Measurements from ENCODE around the gene PFAS. TPM values are rescaled to one million over a fixed set of nuclear protein-coding genes. Genes with fewer than 3 reads are reported as not detected.
"Not testable (repeated sequence)": the region's sequence is repeated elsewhere in the genome, so short reads cannot be mapped to it uniquely, and the experiment has no call there.

PFAS gene
- total RNA-seq, 1 experiment from 2014 or later = 64.6 TPM

DNA sequence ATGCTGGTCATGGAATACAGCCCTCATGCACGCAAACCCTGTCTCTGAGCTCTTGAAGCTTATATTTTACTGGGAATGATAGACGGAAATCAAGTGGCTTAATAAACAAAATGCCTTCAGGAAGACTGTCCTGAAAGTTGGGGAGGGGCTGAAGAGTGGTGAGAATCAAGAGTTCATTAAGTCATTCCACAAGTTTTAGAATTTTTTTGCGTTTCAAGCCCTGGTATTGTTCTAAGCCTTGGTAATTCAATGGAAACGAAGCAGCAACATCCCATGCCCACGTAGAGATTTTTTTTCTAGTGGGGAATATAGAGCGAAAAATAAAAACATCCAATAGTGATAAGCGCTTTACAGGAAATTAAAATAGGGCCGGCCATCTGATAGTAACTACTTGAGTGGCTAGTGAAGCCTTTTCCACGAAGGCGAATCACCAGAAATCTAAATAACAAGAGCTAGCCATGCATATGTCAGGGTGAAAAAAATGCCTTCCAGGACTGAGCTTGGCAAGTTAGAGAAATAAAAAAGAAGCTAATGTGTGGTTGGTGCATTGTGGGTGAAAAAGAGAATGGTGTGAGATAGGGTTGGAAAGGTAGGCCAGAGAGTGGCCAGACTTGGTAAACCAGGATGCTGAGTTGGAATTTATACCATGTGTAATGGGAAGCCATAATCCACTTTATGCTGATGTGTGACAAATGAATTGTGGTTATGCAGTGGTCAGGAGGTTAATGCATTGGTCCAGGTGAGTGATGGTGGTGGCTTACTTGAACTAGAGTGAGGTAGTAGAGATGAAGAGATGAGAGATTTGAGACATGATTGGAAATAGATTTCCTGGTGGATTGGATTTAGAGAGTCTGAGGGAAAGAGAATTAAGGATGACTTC is 772 bp downstream of the PFAS start:
- DNase-seq = no peak
- H3K4me1 ChIP-seq = peaks cover 6% of the 10 kb centered on the region; the same call in 1 of the 2 replicates
- no peaks in the 10 kb centered on the region for H3K27me3 ChIP-seq
- H3K27ac ChIP-seq = peak overlapping the region; percentile 77
- no peaks in the 10 kb centered on the region for H3K9me3 ChIP-seq (replicated peaks)
- peak overlapping the region; percentile 86 for H3K4me3 ChIP-seq
- peaks cover 3% of the 10 kb centered on the region; the same call in 1 of the 2 replicates for H3K36me3 ChIP-seq

DNA sequence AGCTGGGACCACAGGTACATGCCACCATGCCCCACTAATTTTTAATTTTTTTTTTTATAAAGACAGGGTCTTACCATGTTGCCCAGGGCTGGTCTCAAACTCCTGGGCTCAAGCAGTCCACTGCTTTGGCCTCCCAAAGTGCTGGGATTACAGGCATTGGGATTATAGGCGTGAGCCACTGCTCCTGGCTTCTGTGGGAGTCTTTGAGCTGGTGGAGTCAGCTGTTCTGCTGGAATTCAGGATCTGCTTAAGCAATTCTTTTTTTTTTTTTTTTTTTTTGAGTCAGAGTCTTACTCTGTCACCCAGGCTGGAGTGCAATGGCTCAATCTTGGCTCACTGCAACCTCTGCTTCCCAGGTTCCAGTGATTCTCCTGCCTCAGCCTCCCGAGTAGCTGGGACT is 2.3 kb downstream of the PFAS start:
- DNase-seq; H3K4me1 ChIP-seq; H3K4me3 ChIP-seq; H3K27ac ChIP-seq; H3K27me3 ChIP-seq; H3K9me3 ChIP-seq (replicated peaks); H3K36me3 ChIP-seq: not testable (repeated sequence)

GRCh38 chr17:8253801-8254200 is 4.7 kb downstream of the PFAS start:
- Histone ChIP-seq H3K4me3 (no peak overlapping the region), H3K27ac (no peak overlapping the region), H3K27me3 (no peaks in the 10 kb centered on the region), H3K36me3 (peaks cover 9% of the 10 kb centered on the region; the same call in 1 of the 2 replicates), H3K4me1 (peaks cover 6% of the 10 kb centered on the region; the same call in 1 of the 2 replicates), H3K9me3 (replicated peaks) (no peaks in the 10 kb centered on the region)
- no peak for DNase-seq

DNA sequence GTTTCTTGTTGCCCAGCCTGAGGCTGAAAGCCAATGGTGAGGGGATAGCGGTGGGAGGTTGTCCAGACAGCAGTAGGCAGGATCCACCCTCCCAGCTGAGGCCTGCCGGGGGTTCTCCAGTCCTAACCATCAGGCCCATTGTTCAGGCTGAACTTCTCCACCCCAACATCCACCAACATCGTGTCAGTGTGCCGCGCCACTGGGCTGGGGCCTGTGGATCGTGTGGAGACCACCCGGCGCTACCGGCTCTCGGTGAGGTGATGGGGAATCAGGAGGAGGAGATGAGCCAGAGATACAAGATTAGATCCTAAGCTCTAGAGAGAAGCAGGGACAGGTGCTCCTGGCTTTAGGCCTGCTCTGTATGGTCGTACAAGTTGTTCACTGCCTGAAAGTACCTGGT is 5.8 kb downstream of the PFAS start:
- Histone ChIP-seq H3K27ac (no peak overlapping the region), H3K4me3 (no peak overlapping the region), H3K4me1 (peaks cover 4% of the 10 kb centered on the region; the same call in 1 of the 2 replicates), H3K36me3 (peaks cover 9% of the 10 kb centered on the region; the same call in 1 of the 2 replicates), H3K27me3 (no peaks in the 10 kb centered on the region), H3K9me3 (replicated peaks) (no peaks in the 10 kb centered on the region)
- no peak for DNase-seq

DNA sequence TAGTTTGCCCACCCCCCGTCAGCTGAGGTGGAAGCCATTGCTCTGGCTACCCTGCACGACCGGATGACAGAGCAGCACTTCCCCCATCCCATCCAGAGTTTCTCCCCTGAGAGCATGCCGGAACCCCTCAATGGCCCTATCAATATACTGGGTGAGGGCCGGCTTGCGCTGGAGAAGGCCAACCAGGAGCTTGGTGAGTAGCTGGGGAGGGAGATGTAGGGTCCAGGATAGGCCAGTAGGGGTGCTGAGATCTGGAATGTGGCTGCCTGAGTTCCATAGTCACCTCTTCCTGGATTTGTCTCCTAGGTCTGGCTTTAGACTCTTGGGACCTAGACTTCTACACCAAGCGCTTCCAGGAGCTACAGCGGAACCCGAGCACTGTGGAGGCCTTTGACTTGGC is 6.4 kb downstream of the PFAS start:
- Histone ChIP-seq H3K4me1 (no peaks in the 10 kb centered on the region), H3K27me3 (no peaks in the 10 kb centered on the region), H3K27ac (no peak overlapping the region), H3K4me3 (no peak overlapping the region), H3K36me3 (peaks cover 9% of the 10 kb centered on the region; the same call in 1 of the 2 replicates), H3K9me3 (replicated peaks) (no peaks in the 10 kb centered on the region)
- DNase-seq = no peak

DNA sequence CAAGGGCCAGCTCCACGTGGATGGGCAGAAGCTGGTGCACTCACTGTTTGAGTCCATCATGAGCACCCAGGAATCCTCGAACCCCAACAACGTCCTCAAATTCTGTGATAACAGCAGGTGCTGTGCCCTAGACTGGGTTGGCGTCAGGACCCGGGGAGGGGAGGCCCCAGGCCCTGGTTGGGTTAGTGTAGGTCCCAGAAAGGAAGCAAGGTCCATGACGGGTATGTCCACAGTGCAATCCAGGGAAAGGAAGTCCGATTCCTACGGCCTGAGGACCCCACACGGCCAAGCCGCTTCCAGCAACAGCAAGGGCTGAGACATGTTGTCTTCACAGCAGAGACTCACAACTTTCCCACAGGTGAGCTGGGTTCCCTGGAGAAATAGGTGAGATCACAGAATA is 7.2 kb downstream of the PFAS start:
- H3K4me1 ChIP-seq = no peaks in the 10 kb centered on the region
- no peak overlapping the region for H3K4me3 ChIP-seq
- no peak overlapping the region for H3K27ac ChIP-seq
- no peaks in the 10 kb centered on the region for H3K9me3 ChIP-seq (replicated peaks)
- no peak for DNase-seq
- H3K36me3 ChIP-seq = peaks cover 11% of the 10 kb centered on the region; the same call in 1 of the 2 replicates
- no peaks in the 10 kb centered on the region for H3K27me3 ChIP-seq

GRCh38 chr17:8256691-8257090 is 7.6 kb downstream of the PFAS start:
- Histone ChIP-seq H3K4me3 (no peak overlapping the region), H3K27ac (no peak overlapping the region), H3K36me3 (peaks cover 13% of the 10 kb centered on the region; the same call in 1 of the 2 replicates), H3K4me1 (no peaks in the 10 kb centered on the region), H3K27me3 (no peaks in the 10 kb centered on the region), H3K9me3 (replicated peaks) (no peaks in the 10 kb centered on the region)
- DNase-seq = no peak

DNA sequence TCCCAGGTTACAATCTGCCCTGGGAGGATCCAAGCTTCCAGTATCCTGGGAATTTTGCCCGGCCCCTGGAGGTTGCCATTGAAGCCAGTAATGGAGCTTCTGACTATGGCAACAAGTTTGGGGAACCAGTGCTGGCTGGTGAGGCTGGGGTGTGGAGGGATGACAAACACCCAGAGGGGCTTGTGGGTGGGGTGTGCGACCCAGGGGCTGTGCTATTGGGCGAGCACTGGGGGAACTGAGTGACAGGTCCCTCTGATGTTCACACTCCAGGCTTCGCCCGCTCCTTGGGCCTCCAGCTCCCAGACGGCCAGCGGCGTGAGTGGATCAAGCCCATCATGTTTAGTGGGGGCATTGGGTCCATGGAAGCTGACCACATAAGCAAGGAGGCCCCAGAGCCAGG is 8.7 kb downstream of the PFAS start:
- Histone ChIP-seq H3K4me1 (no peaks in the 10 kb centered on the region), H3K4me3 (no peak overlapping the region), H3K36me3 (peaks cover 13% of the 10 kb centered on the region; the same call in 1 of the 2 replicates), H3K27ac (no peak overlapping the region), H3K27me3 (no peaks in the 10 kb centered on the region), H3K9me3 (replicated peaks) (no peaks in the 10 kb centered on the region)
- DNase-seq = no peak

DNA sequence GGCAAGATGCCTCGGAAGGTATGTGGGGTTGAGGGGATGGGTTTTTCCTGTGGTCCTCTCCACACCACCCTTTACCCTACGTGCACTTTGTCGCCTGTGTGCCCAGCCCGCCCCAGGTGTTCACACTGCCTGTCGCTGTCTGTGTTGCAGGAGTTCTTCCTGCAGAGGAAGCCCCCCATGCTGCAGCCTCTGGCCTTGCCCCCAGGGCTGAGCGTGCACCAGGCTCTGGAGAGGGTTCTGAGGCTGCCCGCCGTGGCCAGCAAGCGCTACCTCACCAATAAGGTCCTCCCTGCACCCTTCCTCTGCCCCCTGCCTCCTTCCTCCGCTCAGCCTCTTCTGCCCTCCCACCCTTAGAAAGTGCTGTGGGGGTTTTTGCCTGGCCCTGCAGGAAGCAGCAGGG is 15.2 kb downstream of the PFAS start:
- Histone ChIP-seq H3K4me3 (no peak overlapping the region), H3K4me1 (no peaks in the 10 kb centered on the region), H3K36me3 (peaks cover 11% of the 10 kb centered on the region; the same call in 1 of the 2 replicates), H3K9me3 (replicated peaks) (no peaks in the 10 kb centered on the region), H3K27me3 (no peaks in the 10 kb centered on the region), H3K27ac (no peak overlapping the region)
- DNase-seq = no peak

DNA sequence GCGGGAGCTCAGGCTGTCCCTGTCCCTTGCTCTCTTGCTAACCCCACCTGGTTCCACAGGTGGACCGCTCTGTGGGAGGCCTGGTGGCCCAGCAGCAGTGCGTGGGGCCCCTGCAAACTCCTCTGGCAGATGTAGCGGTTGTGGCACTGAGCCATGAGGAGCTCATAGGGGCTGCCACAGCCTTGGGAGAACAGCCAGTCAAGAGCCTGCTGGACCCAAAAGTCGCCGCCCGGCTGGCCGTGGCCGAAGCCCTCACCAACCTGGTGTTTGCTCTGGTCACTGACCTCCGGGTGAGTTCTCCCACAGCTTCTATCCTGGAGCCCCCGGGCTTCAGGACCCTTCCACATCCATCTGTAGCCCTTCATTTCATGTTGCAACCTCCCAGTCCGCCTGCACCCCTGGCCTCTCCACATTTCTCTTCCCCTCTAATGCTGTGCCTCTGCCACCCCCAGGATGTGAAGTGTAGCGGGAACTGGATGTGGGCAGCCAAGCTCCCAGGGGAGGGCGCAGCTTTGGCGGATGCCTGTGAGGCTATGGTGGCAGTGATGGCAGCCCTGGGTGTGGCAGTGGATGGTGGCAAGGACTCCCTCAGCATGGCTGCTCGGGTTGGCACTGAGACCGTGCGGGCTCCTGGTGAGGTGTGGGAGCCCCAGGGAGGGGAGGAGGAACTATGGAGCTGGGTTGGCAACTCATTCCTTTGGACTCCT is 15.9 kb downstream of the PFAS start:
- no peak overlapping the region for H3K4me3 ChIP-seq
- H3K9me3 ChIP-seq (replicated peaks) = no peaks in the 10 kb centered on the region
- no peaks in the 10 kb centered on the region for H3K4me1 ChIP-seq
- H3K36me3 ChIP-seq = peaks cover 11% of the 10 kb centered on the region; the same call in 1 of the 2 replicates
- H3K27me3 ChIP-seq = no peaks in the 10 kb centered on the region
- no peak overlapping the region for H3K27ac ChIP-seq
- DNase-seq = no peak

- H3K36me3 ChIP-seq = peaks cover 7% of the 10 kb centered on the region; the same call in 1 of the 2 replicates
- no peak overlapping the region for H3K27ac ChIP-seq
Measured at GRCh38 chr17:8266648-8267479, 17.8 kb downstream of the PFAS start.

DNA sequence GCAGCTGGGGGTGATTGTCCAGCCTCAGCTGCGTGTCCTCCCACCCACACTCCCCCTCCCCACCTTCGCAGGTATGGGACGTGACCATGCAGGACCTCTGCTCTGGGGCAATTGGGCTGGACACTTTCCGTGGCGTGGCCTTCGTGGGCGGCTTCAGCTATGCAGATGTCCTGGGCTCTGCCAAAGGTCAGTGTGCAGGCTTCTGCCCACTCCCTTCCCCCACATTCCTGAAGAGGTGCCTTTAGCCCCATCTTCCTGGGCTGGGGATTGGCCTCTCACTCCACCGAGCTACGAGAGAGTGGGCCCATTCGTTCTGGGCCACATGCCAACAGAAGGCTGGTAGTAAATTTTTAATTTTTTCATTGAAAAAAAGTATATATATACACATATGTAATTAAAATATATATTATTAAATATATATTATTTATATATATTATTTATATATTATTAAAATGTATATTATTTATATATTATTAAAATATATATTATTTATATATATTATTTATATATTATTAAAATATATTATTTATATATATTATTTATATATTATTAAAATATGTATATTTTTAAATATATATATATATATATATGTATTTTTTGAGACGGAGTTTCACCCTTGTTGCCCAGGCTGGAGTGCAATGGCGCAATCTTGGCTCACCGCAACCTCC is 18.5 kb downstream of the PFAS start:
- Histone ChIP-seq H3K27ac (no peak overlapping the region), H3K36me3 (peaks cover 7% of the 10 kb centered on the region; the same call in 1 of the 2 replicates), H3K4me3 (no peak overlapping the region), H3K27me3 (no peaks in the 10 kb centered on the region), H3K4me1 (no peaks in the 10 kb centered on the region), H3K9me3 (replicated peaks) (no peaks in the 10 kb centered on the region)
- DNase-seq = no peak

More at GRCh38 chr17:8266648-8267479, 17.8 kb downstream of the PFAS start:
- Histone ChIP-seq H3K4me3 (no peak overlapping the region), H3K4me1 (no peaks in the 10 kb centered on the region), H3K27me3 (no peaks in the 10 kb centered on the region), H3K9me3 (replicated peaks) (no peaks in the 10 kb centered on the region)
- no peak for DNase-seq

- H3K27me3 ChIP-seq = no peaks in the 10 kb centered on the region
Measured at GRCh38 chr17:8268550-8269298, 19.6 kb downstream of the PFAS start.

More at GRCh38 chr17:8268550-8269298, 19.6 kb downstream of the PFAS start:
- H3K27ac ChIP-seq = no peak overlapping the region
- no peak overlapping the region for H3K4me3 ChIP-seq
- no peak for DNase-seq
- H3K36me3 ChIP-seq = 0 out of 2 replicates have a peak, but pooled peaks cover 4% of the 10 kb centered on the region
- no peaks in the 10 kb centered on the region for H3K4me1 ChIP-seq
- H3K9me3 ChIP-seq (replicated peaks) = no peaks in the 10 kb centered on the region

Measured in SJCRH30 (cell line).